AG09309 (cell line): ENCODE data around the gene ATL3.

Source experiments
- DNase-seq: peaks from one replicate; pipeline ENCODE4 v3.0.0-alpha.2; 2010; ENCODE audit warnings: low read depth
- H3K4me3 ChIP-seq: 2 replicates; pipeline ENCODE4 v1.5.1; 2011; ENCODE audit warnings: mild to moderate bottlenecking, low read depth, low read length, moderate library complexity; ENCODE audit not compliant: control insufficient read depth
- TF ChIP-seq, protein P1 (sequence below): IDR thresholded peaks from 2 replicates; pipeline ENCODE4 v1.5.1; 2011; ENCODE audit warnings: mild to moderate bottlenecking, low read depth, low read length, inconsistent platforms; ENCODE audit not compliant: insufficient read depth, control insufficient read depth; ENCODE audit errors: missing control alignments

ATL3 gene

DNA sequence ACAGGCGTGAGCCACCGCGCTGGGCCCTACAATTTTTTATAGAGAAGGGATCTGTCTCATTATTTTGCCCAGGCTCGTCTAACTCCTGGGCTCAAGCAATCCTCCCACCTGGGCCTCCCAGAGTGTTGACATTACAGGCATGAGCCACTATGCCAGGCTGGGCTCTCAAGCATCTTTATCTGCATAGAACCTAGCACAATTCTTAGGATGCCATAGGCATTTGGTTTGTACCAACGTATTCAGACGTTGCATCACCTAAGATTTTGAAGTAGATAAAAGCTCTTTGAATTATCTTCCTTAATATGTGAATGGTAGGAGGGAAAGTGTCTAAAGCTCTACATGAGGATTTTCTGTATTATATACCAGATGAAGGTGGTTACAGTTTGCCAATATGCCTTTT is 40.7 kb upstream of the ATL3 start:
- DNase-seq = no peak
- no peak overlapping the region for H3K4me3 ChIP-seq
- TF ChIP-seq, protein P1, sequence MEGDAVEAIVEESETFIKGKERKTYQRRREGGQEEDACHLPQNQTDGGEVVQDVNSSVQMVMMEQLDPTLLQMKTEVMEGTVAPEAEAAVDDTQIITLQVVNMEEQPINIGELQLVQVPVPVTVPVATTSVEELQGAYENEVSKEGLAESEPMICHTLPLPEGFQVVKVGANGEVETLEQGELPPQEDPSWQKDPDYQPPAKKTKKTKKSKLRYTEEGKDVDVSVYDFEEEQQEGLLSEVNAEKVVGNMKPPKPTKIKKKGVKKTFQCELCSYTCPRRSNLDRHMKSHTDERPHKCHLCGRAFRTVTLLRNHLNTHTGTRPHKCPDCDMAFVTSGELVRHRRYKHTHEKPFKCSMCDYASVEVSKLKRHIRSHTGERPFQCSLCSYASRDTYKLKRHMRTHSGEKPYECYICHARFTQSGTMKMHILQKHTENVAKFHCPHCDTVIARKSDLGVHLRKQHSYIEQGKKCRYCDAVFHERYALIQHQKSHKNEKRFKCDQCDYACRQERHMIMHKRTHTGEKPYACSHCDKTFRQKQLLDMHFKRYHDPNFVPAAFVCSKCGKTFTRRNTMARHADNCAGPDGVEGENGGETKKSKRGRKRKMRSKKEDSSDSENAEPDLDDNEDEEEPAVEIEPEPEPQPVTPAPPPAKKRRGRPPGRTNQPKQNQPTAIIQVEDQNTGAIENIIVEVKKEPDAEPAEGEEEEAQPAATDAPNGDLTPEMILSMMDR = no peak

DNA sequence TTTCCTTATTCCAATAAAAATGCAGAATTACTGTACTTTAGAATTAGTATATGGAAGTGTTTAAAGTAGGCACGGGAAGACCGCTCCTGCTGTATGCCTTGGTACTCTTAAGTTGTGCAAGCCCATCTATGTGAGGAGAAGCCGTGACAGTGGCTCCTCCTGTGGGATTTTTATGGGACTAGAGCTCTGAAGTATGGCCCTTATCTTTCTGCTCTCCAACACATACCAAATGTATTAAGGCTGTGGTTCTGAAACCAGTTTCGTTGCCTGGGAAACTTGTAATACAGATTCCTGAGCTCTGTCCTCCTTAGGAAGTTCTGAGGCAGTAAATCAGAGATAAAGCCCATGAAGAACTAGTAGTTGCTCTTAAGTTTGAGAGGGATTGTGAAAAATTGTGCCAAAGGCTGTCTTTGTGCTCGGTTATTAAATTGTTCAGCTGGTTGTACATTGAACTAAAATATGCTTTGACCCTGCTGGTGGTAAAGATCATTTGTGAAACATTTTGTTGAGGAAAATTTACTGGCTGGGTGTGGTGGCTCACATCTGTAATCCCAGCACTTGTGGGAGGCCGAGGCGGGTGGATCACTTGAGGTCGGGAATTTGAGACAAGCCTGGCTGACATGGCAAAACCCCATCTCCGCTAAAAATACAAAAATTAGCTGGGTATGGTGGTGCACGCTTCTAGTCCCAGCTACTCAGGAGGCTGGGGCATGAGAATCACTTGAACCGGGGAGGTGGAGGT is 39.5 kb upstream of the ATL3 start:
- TF ChIP-seq, protein P1 = peak; percentile 38
- DNase-seq = peak; percentile 96
- H3K4me3 ChIP-seq = no peak overlapping the region

DNA sequence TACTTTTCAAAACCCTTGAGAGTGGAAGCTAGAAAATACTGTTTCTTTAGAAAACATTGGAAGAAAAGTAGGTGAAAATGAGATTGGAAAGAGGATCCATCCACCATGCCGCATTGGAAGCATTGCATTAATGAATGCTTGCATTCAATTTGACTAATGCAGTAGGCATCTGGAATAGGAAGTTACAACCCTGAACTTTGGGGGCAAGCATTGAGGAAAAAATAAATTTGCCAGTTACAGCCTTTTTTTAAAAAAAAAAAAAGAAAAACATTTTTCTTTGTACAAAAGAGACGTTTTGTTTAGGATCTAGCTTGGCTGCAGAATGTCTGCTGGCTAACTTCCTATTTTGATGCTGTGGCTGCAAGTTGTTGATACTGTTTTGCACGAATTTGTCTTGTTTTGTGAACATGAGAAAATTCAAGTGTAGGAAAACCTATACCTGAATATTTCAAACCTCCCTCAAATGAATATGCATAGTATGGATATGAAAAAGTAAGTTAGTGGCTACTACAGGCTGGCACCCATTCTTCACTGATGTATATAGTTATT is 38.2 kb upstream of the ATL3 start:
- TF ChIP-seq, protein P1 = no peak
- H3K4me3 ChIP-seq = no peak overlapping the region
- DNase-seq = no peak

DNA sequence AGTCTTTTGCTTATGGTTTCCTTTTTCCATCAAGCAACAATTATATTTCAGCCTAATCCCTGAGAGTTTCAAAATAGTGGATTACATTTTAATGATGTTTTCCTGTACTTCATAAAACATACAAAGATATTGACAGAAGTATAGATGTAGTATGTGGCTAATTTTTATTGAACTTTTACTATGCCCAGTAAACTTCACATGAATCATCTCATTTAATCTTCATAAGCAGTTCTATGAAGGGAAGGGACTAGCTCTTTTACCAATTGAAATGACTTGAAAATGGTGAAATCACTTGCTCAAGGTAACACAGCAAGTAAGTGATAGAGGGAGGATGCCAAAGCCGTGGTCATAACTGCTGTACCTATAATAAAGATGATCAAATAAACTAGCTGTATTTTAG is 37.6 kb upstream of the ATL3 start:
- H3K4me3 ChIP-seq = no peak overlapping the region
- TF ChIP-seq, protein P1 = no peak
- no peak for DNase-seq

DNA sequence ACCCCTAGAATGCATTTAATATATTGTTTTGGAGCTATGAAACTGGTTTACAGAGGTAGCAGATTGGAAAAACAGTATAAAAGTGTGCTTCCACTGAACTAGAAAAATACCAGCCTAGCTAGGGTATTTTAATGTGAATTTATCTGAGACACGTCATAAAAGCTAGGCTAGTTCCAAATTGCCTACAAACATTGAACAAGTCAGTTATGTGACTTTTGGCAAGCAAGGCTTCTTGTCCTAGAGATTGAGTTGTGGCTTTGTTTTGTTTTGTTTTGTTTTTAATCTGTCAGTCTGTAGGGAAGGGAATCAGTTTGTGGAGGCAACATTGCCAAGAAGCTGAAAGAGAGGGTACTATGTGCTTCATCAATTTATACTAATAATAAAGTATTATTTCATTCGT is 34.4 kb upstream of the ATL3 start:
- TF ChIP-seq, protein P1 = no peak
- no peak for DNase-seq
- no peak overlapping the region for H3K4me3 ChIP-seq

DNA sequence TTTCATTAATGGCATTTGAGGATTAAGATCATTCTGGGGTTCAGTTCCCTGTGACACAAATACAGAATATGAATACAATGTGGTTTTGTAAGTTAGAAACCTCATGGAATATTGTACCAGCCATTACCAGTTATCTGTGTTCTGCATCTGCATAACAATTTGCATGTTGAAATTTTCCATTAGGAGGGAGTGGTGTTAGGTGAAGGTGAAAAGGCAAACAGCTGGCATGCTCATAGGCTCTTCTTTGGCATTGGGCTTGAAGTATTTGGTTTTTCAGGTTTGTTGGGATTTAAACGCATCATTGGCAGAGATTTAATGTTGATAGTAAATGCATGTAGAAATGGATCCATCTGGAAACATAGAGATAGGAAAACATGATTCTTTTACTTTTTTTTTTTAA is 28.7 kb upstream of the ATL3 start:
- no peak overlapping the region for H3K4me3 ChIP-seq
- TF ChIP-seq, protein P1 = no peak
- DNase-seq = no peak
